CD4-positive, alpha-beta T cell (primary cell): ENCODE results near the gene ERMAP. TPM values are rescaled to one million over a fixed set of nuclear protein-coding genes. Genes with fewer than 3 reads are reported as not detected.

Source experiments
- ATAC-seq: fragments of 200-7000 bp; cut with Tn5 transposase; one replicate; pipeline ENCODE4 v1.10.0; 2022; ENCODE audit warnings: mild to moderate bottlenecking; ENCODE audit not compliant: poor library complexity
- CTCF ChIA-PET: fragments of 350-600 bp; sonication (Branson Sonifier 250); formaldehyde crosslinking; loops from one replicate; lab custom pipeline; 2021; ENCODE audit warnings: antibody characterized with exemption, inconsistent platforms; lab: Charles Lee
- POLR2A ChIA-PET: fragments of 350-600 bp; sonication (Branson Sonifier 250); formaldehyde crosslinking; loops from one replicate; lab custom pipeline; 2021; ENCODE audit warnings: antibody characterized with exemption, inconsistent platforms; lab: Charles Lee
- DNase-seq, 14 experiments: peaks; one replicate each; pipeline ENCODE4 v3.0.0-alpha.2; 2013 to 2020; ENCODE audit warnings: mixed read lengths in 2 of 14
- H3K27ac ChIP-seq, 2 donors: one replicate each; pipeline versions ENCODE4 v1.5.1 to v1.7.0; 2013; ENCODE audit warnings: low read length in 2 of 2, low read depth in 1 of 2, mild to moderate bottlenecking in 1 of 2
- H3K27me3 ChIP-seq, 2 experiments: 1 replicate in 1 of 2; 2 replicates in 1 of 2; pipeline versions ENCODE4 v1.6.1 to v1.7.0; 2013; ENCODE audit warnings: low read length in 2 of 2, control low read depth in 1 of 2, mild to moderate bottlenecking in 1 of 2, moderate library complexity in 1 of 2; ENCODE audit not compliant: insufficient read depth in 2 of 2, control insufficient read depth in 1 of 2
- H3K36me3 ChIP-seq: one replicate; pipeline ENCODE4 v1.6.1; 2013; ENCODE audit warnings: low read length, control low read depth; ENCODE audit not compliant: insufficient read depth
- H3K4me1 ChIP-seq: one replicate; pipeline ENCODE4 v1.6.1; 2013; ENCODE audit warnings: low read length, control low read depth; ENCODE audit not compliant: insufficient read depth
- H3K4me3 ChIP-seq: one replicate; pipeline ENCODE4 v1.5.1; 2013; ENCODE audit warnings: mild to moderate bottlenecking, low read length, moderate library complexity
- H3K9me3 ChIP-seq, 2 experiments: 1 replicate in 1 of 2; 2 replicates in 1 of 2; pipeline versions ENCODE4 v1.6.1 to v1.7.0; 2013; ENCODE audit warnings: low read length in 2 of 2, mild to moderate bottlenecking in 2 of 2, control low read depth in 1 of 2, moderate library complexity in 1 of 2; ENCODE audit not compliant: control insufficient read depth in 1 of 2, insufficient read depth in 1 of 2
- H3K27ac Mint-ChIP-seq: one replicate; pipeline ENCODE4 v1.8.0; 2020; ENCODE audit warnings: mixed read lengths
- H3K27me3 Mint-ChIP-seq: one replicate; pipeline ENCODE4 v1.8.0; 2021; ENCODE audit warnings: mixed read lengths
- H3K36me3 Mint-ChIP-seq: one replicate; pipeline ENCODE4 v1.8.0; 2021; ENCODE audit warnings: low read depth, mixed read lengths
- H3K4me1 Mint-ChIP-seq: one replicate; pipeline ENCODE4 v1.8.0; 2021; ENCODE audit warnings: low read depth, mixed read lengths
- H3K4me3 Mint-ChIP-seq: one replicate; pipeline ENCODE4 v1.8.0; 2020; ENCODE audit warnings: mild to moderate bottlenecking, mixed read lengths
- H3K9me3 Mint-ChIP-seq: one replicate; pipeline ENCODE4 v1.8.0; 2020; ENCODE audit warnings: mixed read lengths
- CTCF ChIP-seq: fragments of 200-600 bp; IDR thresholded peaks from one replicate; pipeline ENCODE4 v1.8.0; 2022; ENCODE audit warnings: antibody characterized with exemption, mild to moderate bottlenecking
- intact Hi-C, 2 experiments: fragments of 100-400 bp; cut with DNase I in 1 of 2; cut with micrococcal nuclease in 1 of 2; formaldehyde crosslinking; loops; one replicate each; pipeline versions ENCODE4 v1.15.1 to v1.9.0; 2023 to 2025; cut with DNase I, micrococcal nuclease
- total RNA-seq, 174 experiments: library from RNA in 2 of 174; stranded (reverse) in 2 of 174; gene quantifications; one replicate each; pipeline ENCODE4 v1.2.3 and lab custom pipeline; 2021 to 2026

Gene ERMAP
- total RNA-seq, 2 experiments from 2014 or later: 4.4 to 5.0 TPM

GRCh38 chr1:42891465-42892138, 74.7 kb downstream of the ERMAP start:
- H3K9me3 Mint-ChIP-seq: peaks cover 2% of the 10 kb centered on the region
- no peak overlapping the region for H3K27ac Mint-ChIP-seq
- ChIA-PET POLR2A (no interaction called here), CTCF (no interaction called here)
- no peaks in the 10 kb centered on the region for H3K9me3 ChIP-seq
- H3K36me3 Mint-ChIP-seq: no peaks in the 10 kb centered on the region
- no peak overlapping the region for H3K27ac ChIP-seq
- no peak for ATAC-seq
- TF ChIP-seq CTCF: no peak
- H3K4me1 ChIP-seq: no peaks in the 10 kb centered on the region
- H3K4me3 ChIP-seq: no peak overlapping the region
- no peaks in the 10 kb centered on the region for H3K36me3 ChIP-seq
- no peaks in the 10 kb centered on the region for H3K27me3 ChIP-seq
- no peak overlapping the region for H3K4me3 Mint-ChIP-seq
- H3K4me1 Mint-ChIP-seq: no peaks in the 10 kb centered on the region
- no peak for DNase-seq
- no peaks in the 10 kb centered on the region for H3K27me3 Mint-ChIP-seq
- intact Hi-C loops: no loop called here

Other genes with a start within 250 kb of the ERMAP start
- gene PPIH, start 158.7 kb upstream of the ERMAP start, total RNA-seq: 10 to 100 TPM; 29.4 to 32.6 TPM
- 100 to 1,000 TPM; 372 to 389 TPM for gene YBX1, start 134.7 kb upstream of the ERMAP start, total RNA-seq
- not detected for gene CLDN19, start 76.9 kb upstream of the ERMAP start, total RNA-seq
- 10 to 100 TPM; 17.6 to 20.9 TPM for gene P3H1, start 50.1 kb upstream of the ERMAP start, total RNA-seq
- 10 to 100 TPM; 23.1 to 23.9 TPM for gene C1orf50, start 49.9 kb upstream of the ERMAP start, total RNA-seq
- gene TMEM269, start 32.1 kb upstream of the ERMAP start, total RNA-seq: 1 to 10 TPM in 1 of 2 experiments, under 1 TPM in 1; 0.60 to 1.1 TPM
- gene SVBP, start 275 bp downstream of the ERMAP start, total RNA-seq: 10 to 100 TPM; 19.2 to 21.3 TPM
- gene ZNF691, start 29.5 kb downstream of the ERMAP start, total RNA-seq: 1 to 10 TPM; 1.2 to 1.7 TPM
- gene SLC2A1, start 141.7 kb downstream of the ERMAP start, total RNA-seq: 10 to 100 TPM; 78.6 to 80.9 TPM